ENCODE measurements around the gene METTL1.

The METTL1 gene

GRCh38 chr12:57735952-57736740 lies 35.8 kb downstream of the METTL1 start:
- peaks cover 6% of the 10 kb centered on the region for H3K4me1 ChIP-seq (ENCODE audit: control insufficient read depth, insufficient read depth, low read length, poor library complexity, severe bottlenecking)
- no peak overlapping the region for H3K27ac ChIP-seq (ENCODE audit: low read depth, low read length, severe bottlenecking)
- H3K4me3 ChIP-seq (ENCODE audit: extremely low read depth, insufficient read depth, low read length, poor library complexity, severe bottlenecking), result peak overlapping the region; percentile 18
- 0% methylated on average over 27 to 29 of the region's 49 CpGs for WGBS, 2 experiments (ENCODE audit: insufficient coverage in 2 of 2)
- no peaks in the 10 kb centered on the region for H3K36me3 ChIP-seq (ENCODE audit: control insufficient read depth, insufficient read depth, low read length)
- H3K9me3 ChIP-seq (ENCODE audit: control insufficient read depth, low read length), result no peaks in the 10 kb centered on the region

- H3K9me3 ChIP-seq (ENCODE audit: control insufficient read depth, low read length), result no peaks in the 10 kb centered on the region
- no peak overlapping the region for H3K4me3 ChIP-seq (ENCODE audit: extremely low read depth, insufficient read depth, low read length, poor library complexity, severe bottlenecking)
- peaks cover 6% of the 10 kb centered on the region for H3K4me1 ChIP-seq (ENCODE audit: control insufficient read depth, insufficient read depth, low read length, poor library complexity, severe bottlenecking)
- WGBS, 2 experiments (ENCODE audit: insufficient coverage in 2 of 2), result 7 to 29% methylated on average over 1 to 3 of the region's 8 CpGs
- no peak overlapping the region for H3K27ac ChIP-seq (ENCODE audit: low read depth, low read length, severe bottlenecking)
- H3K36me3 ChIP-seq (ENCODE audit: control insufficient read depth, insufficient read depth, low read length), result no peaks in the 10 kb centered on the region
Observed at GRCh38 chr12:57735198-57735855, 36.6 kb downstream of the METTL1 start.

- H3K9me3 ChIP-seq (ENCODE audit: control insufficient read depth, low read length), result no peaks in the 10 kb centered on the region
- no peak overlapping the region for H3K27ac ChIP-seq (ENCODE audit: low read depth, low read length, severe bottlenecking)
- no peak overlapping the region for H3K4me3 ChIP-seq (ENCODE audit: extremely low read depth, insufficient read depth, low read length, poor library complexity, severe bottlenecking)
- H3K36me3 ChIP-seq (ENCODE audit: control insufficient read depth, insufficient read depth, low read length), result no peaks in the 10 kb centered on the region
- peaks cover 6% of the 10 kb centered on the region for H3K4me1 ChIP-seq (ENCODE audit: control insufficient read depth, insufficient read depth, low read length, poor library complexity, severe bottlenecking)
- 78 to 83% methylated on average over 2 to 3 of the region's 4 CpGs for WGBS, 2 experiments (ENCODE audit: insufficient coverage in 2 of 2)
Observed at GRCh38 chr12:57734591-57734990, 37.3 kb downstream of the METTL1 start.

DNA sequence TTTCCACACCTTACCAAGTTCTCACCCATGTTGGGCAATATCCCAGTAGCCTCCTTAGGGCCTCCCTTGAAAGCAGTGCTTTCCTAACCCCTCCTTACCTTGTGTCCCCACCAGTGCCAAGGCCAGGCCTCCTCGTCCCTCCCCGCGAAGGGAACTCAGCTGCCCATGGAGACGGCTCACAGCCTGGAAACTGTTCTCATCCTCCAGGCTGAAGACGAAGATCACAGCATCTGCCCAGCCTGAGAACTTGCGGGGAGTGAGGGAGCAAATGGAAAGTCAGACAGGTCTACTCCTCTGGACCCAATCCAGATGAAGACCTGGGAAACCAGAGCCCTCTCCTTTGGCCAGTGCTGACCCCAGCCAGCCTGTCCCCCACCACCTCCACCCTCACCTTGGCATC lies 38.0 kb downstream of the METTL1 start:
- Histone ChIP-seq H3K4me3 (ENCODE audit: extremely low read depth, insufficient read depth, low read length, poor library complexity, severe bottlenecking) (no peak overlapping the region), H3K9me3 (ENCODE audit: control insufficient read depth, low read length) (no peaks in the 10 kb centered on the region), H3K4me1 (ENCODE audit: control insufficient read depth, insufficient read depth, low read length, poor library complexity, severe bottlenecking) (peaks cover 6% of the 10 kb centered on the region), H3K27ac (ENCODE audit: low read depth, low read length, severe bottlenecking) (no peak overlapping the region), H3K36me3 (ENCODE audit: control insufficient read depth, insufficient read depth, low read length) (no peaks in the 10 kb centered on the region)
- 73 to 85% methylated on average over 4 to 6 of the region's 6 CpGs for WGBS, 2 experiments (ENCODE audit: insufficient coverage in 2 of 2)

DNA sequence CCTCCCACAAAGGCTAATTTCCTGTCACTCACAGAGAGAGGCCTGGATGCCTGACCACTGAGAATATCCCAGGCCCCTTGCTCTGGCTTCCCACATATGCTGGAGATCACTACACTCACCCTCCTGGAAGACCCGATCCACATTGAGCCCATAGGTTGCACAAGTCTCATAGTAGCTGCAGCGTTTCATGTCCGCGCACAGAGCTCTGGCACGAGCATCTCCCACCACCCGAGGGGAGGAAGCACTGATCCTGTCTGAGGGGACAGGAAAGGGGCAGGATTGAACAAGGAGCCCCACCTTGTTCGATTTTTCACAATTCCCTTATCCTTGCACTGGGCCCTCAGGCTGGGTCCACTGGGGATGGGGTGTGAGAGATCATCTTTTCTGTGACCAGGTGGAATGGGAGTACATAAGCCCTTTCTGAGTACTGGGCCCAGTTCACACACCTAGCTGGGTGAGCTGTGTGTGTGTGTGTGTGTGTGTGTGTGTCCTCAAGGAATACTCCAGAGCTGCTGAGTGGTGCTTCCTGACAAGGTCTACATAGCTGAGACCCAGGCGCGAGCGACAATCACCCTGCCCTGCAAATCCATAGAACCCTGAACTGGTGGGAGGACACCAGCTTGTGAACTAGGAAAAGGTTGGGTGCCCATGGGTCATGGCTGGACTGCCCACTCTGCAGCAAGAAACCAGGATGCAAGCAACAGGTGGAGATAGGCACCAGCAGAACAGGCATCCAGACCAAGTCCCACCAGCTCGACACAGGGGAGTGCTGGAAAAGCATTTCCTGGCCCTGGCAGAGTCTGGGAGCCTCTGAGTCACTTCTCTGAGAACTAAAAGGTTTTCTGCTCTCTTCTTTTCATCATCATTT lies 38.9 kb downstream of the METTL1 start:
- no peak overlapping the region for H3K27ac ChIP-seq (ENCODE audit: low read depth, low read length, severe bottlenecking)
- peaks cover 6% of the 10 kb centered on the region for H3K4me1 ChIP-seq (ENCODE audit: control insufficient read depth, insufficient read depth, low read length, poor library complexity, severe bottlenecking)
- no peaks in the 10 kb centered on the region for H3K36me3 ChIP-seq (ENCODE audit: control insufficient read depth, insufficient read depth, low read length)
- 79 to 86% methylated on average over 8 to 10 of the region's 11 CpGs for WGBS, 2 experiments (ENCODE audit: insufficient coverage in 2 of 2)
- no peak overlapping the region for H3K4me3 ChIP-seq (ENCODE audit: extremely low read depth, insufficient read depth, low read length, poor library complexity, severe bottlenecking)
- H3K9me3 ChIP-seq (ENCODE audit: control insufficient read depth, low read length), result no peaks in the 10 kb centered on the region

GRCh38 chr12:57732270-57732669 lies 39.6 kb downstream of the METTL1 start:
- H3K36me3 ChIP-seq (ENCODE audit: control insufficient read depth, insufficient read depth, low read length), result no peaks in the 10 kb centered on the region
- H3K27ac ChIP-seq (ENCODE audit: low read depth, low read length, severe bottlenecking), result no peak overlapping the region
- no peak overlapping the region for H3K4me3 ChIP-seq (ENCODE audit: extremely low read depth, insufficient read depth, low read length, poor library complexity, severe bottlenecking)
- 69 to 100% methylated on average over 1 to 3 of the region's 4 CpGs for WGBS, 2 experiments (ENCODE audit: insufficient coverage in 2 of 2)
- H3K9me3 ChIP-seq (ENCODE audit: control insufficient read depth, low read length), result no peaks in the 10 kb centered on the region
- peaks cover 6% of the 10 kb centered on the region for H3K4me1 ChIP-seq (ENCODE audit: control insufficient read depth, insufficient read depth, low read length, poor library complexity, severe bottlenecking)

DNA sequence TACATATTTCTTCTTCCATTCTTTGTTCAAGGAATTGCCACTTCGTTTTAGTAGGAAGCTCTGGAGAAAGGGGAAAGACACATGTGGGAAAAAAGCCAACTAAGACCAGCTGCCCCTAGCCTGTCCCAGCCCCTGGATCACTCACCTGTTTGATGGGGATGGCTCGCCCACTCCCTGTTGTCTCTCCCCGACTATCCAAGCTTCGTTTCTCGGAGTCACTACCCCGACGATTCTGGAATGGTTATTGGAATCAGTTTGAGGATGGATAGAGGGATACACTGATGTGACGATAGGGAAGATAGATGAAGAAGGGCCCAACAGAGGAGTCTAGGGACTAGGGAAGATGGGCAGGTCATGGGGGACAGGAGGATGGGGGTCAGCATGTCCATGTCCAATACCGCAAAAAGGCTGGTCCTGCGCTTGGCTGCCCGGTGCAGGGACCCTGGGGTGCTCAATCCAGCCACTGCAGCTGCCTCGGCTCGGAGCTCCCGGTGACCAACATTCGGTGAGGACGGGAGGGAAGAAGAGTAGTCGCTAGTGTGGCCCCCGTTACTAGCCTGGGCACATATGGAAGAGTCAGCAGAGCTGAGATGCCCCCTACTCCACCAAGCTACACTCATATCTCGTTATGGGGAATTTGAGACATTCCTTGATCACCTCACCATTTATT lies 40.4 kb downstream of the METTL1 start:
- Histone ChIP-seq H3K4me3 (ENCODE audit: extremely low read depth, insufficient read depth, low read length, poor library complexity, severe bottlenecking) (no peak overlapping the region), H3K4me1 (ENCODE audit: control insufficient read depth, insufficient read depth, low read length, poor library complexity, severe bottlenecking) (peaks cover 5% of the 10 kb centered on the region), H3K36me3 (ENCODE audit: control insufficient read depth, insufficient read depth, low read length) (no peaks in the 10 kb centered on the region), H3K9me3 (ENCODE audit: control insufficient read depth, low read length) (no peaks in the 10 kb centered on the region), H3K27ac (ENCODE audit: low read depth, low read length, severe bottlenecking) (no peak overlapping the region)
- 79 to 81% methylated on average over 12 to 15 of the region's 19 CpGs for WGBS, 2 experiments (ENCODE audit: insufficient coverage in 2 of 2)

DNA sequence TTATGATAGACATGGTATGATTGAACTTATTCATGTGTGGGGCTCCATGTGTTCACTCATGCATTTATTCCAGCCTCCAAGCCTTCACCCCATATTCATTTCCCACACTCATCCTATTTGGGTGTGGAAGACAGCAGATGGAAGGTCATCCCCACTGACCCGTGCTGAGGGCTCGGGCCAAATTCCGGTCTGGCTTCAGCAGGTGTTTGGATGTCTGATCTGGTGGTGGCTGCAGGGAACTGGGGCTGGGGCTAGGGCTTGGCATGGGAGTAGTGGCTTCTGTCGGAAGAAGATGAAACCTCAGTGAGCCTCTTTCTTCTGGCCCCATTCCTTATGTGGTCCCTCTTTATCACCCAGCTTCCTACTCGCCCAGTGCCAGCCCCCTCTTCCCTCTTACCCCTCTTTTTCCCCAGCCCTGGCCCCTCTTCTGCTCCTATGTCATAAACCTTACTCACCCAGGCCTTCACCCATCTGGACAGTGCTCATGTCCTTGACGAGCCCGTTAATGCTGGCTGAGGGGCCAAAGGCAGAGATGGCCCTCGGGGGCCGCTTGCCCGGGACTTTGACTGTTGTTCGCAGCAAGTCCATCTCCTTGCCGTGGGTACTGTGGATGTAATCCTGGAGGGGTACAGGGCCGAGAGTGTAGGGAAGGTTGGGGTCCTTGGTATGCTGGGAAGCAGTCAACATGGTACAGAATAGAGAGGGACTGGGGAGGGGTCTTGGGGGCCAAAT lies 41.4 kb downstream of the METTL1 start:
- H3K4me3 ChIP-seq (ENCODE audit: extremely low read depth, insufficient read depth, low read length, poor library complexity, severe bottlenecking), result no peak overlapping the region
- 72 to 75% methylated on average over 9 to 10 of the region's 13 CpGs for WGBS, 2 experiments (ENCODE audit: insufficient coverage in 2 of 2)
- no peak overlapping the region for H3K27ac ChIP-seq (ENCODE audit: low read depth, low read length, severe bottlenecking)
- H3K9me3 ChIP-seq (ENCODE audit: control insufficient read depth, low read length), result no peaks in the 10 kb centered on the region
- H3K36me3 ChIP-seq (ENCODE audit: control insufficient read depth, insufficient read depth, low read length), result no peaks in the 10 kb centered on the region
- no peaks in the 10 kb centered on the region for H3K4me1 ChIP-seq (ENCODE audit: control insufficient read depth, insufficient read depth, low read length, poor library complexity, severe bottlenecking)

DNA sequence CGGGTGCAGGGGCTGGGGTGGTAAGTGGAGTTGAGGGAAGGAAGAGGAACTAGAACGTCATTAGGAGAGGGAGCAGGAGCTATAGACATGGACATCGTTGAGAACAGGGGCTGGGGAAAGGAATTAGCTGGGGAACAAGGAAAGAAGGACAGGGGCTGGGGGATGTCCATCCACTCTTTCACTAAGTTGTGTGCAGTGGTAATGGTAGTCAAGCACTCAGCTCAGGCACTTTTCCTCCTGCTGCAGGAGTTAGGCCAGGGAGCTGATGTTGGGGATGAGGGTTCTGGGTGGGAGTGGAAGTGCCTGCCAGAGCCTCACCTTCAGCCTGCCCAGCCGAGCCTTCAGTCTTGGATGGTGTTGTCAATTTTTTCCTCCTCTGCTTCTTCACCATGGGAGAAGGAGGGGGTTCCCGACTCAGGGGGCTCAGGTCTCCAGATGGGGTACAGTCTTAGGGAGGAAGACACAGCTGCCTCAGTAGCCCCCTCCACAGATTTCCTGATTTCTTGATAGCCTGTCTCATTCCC lies 42.5 kb downstream of the METTL1 start:
- no peak overlapping the region for H3K27ac ChIP-seq (ENCODE audit: low read depth, low read length, severe bottlenecking)
- H3K36me3 ChIP-seq (ENCODE audit: control insufficient read depth, insufficient read depth, low read length), result no peaks in the 10 kb centered on the region
- H3K9me3 ChIP-seq (ENCODE audit: control insufficient read depth, low read length), result no peaks in the 10 kb centered on the region
- H3K4me1 ChIP-seq (ENCODE audit: control insufficient read depth, insufficient read depth, low read length, poor library complexity, severe bottlenecking), result no peaks in the 10 kb centered on the region
- 18 to 34% methylated on average over 2 to 3 of the region's 5 CpGs for WGBS, 2 experiments (ENCODE audit: insufficient coverage in 2 of 2)
- H3K4me3 ChIP-seq (ENCODE audit: extremely low read depth, insufficient read depth, low read length, poor library complexity, severe bottlenecking), result no peak overlapping the region
